ENCODE measurements around the gene MRPS16. TPM values are rescaled to one million over a fixed set of nuclear protein-coding genes. Genes with fewer than 3 reads are reported as not detected.

MRPS16 gene
- total RNA-seq, 2 donors from 2014 or later, result 39.8 to 62.6 TPM

DNA sequence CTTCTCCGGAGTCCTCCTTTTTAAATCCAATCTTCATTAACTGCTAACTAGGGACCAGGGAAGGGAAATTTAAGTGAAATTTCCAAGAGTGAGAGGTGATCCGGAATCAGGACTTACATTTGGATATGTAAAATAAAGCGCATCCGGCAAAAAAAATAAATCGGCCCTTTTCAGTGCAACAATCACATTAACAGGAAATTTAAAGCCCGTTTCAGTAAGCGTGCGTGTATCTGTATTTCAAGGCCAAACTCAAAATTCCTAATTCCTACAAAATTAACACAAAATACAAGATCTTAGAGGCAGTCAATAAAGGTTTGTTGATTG is 6.2 kb downstream of the MRPS16 start:
- Histone ChIP-seq H3K27me3 (no peaks in the 10 kb centered on the region), H3K9me3 (no peaks in the 10 kb centered on the region), H3K36me3 (peaks cover 48% of the 10 kb centered on the region), H3K4me3 (peak overlapping the region; percentile 62 to 92), H3K4me1 (peaks cover 0 to 32% of the 10 kb centered on the region in 2 donors), H3K27ac (peak overlapping the region in 1 of 2 donors; percentile 85)
- DNase-seq (ENCODE audit: low spot score), result no peak
- TF ChIP-seq, protein P1, sequence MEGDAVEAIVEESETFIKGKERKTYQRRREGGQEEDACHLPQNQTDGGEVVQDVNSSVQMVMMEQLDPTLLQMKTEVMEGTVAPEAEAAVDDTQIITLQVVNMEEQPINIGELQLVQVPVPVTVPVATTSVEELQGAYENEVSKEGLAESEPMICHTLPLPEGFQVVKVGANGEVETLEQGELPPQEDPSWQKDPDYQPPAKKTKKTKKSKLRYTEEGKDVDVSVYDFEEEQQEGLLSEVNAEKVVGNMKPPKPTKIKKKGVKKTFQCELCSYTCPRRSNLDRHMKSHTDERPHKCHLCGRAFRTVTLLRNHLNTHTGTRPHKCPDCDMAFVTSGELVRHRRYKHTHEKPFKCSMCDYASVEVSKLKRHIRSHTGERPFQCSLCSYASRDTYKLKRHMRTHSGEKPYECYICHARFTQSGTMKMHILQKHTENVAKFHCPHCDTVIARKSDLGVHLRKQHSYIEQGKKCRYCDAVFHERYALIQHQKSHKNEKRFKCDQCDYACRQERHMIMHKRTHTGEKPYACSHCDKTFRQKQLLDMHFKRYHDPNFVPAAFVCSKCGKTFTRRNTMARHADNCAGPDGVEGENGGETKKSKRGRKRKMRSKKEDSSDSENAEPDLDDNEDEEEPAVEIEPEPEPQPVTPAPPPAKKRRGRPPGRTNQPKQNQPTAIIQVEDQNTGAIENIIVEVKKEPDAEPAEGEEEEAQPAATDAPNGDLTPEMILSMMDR (IDR thresholded peaks at IDR 0.05), result no peak

DNA sequence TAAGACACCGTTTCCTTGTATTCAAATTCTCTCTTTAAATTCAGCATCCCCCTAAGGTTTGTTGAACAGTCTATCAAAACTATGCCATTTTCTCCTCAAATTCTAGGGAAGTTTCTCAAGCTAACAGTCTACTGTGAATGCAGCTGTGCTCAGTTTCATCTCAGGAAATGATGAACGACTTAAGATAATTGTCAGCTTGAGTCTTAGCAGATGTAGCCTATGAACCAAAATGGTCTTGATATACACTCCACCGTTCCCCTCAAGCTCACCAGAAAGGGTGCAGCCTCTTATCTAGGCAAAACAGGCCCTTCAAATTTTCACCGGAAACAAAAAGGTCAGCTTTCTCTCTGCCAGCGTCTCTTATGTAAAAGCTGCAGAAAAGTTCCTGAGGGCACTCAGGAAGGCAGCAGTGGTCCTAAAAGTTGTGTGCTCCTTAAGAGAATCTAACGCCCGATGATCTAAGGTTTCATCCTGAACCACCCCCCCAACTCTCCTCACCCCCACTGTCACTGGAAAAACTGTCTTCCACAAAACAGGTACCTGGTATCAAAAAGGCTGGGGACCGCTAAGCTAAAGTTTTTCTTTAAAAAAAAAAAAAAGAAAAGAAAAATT is 7.5 kb downstream of the MRPS16 start:
- H3K27me3 ChIP-seq, result no peaks in the 10 kb centered on the region
- no peak overlapping the region for H3K27ac ChIP-seq
- TF ChIP-seq, protein P1 (IDR thresholded peaks at IDR 0.05), result no peak
- H3K4me3 ChIP-seq, result no peak overlapping the region
- H3K36me3 ChIP-seq, result peaks cover 52% of the 10 kb centered on the region
- no peak for DNase-seq (ENCODE audit: low spot score)
- peaks cover 0 to 26% of the 10 kb centered on the region in 2 donors for H3K4me1 ChIP-seq
- no peaks in the 10 kb centered on the region for H3K9me3 ChIP-seq

DNA sequence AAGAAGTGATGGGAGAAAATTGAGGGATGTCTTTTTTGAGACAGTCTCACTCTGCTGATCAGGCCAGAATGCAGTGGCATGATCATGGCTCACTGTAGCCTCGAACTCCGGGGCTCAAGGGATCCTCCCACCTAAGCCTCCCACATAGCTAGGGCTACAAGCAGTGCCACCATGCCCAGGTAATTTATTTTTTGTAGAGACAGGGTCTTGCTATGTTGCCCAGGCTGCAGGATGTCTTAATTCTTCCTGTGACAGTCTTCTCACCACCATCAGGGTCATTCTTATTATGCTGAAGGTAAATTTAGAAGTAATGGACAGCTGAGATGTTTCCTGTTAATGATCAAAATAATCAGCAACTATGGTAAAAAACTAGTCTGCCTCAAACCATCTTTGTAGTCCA is 12.5 kb downstream of the MRPS16 start:
- DNase-seq (ENCODE audit: low spot score), result no peak
- Histone ChIP-seq H3K27me3 (no peaks in the 10 kb centered on the region), H3K4me3 (no peak overlapping the region), H3K27ac (no peak overlapping the region), H3K36me3 (peaks cover 61% of the 10 kb centered on the region), H3K9me3 (no peaks in the 10 kb centered on the region), H3K4me1 (peaks cover 0 to 4% of the 10 kb centered on the region in 2 donors)
- TF ChIP-seq, protein P1 (IDR thresholded peaks at IDR 0.05), result no peak

DNA sequence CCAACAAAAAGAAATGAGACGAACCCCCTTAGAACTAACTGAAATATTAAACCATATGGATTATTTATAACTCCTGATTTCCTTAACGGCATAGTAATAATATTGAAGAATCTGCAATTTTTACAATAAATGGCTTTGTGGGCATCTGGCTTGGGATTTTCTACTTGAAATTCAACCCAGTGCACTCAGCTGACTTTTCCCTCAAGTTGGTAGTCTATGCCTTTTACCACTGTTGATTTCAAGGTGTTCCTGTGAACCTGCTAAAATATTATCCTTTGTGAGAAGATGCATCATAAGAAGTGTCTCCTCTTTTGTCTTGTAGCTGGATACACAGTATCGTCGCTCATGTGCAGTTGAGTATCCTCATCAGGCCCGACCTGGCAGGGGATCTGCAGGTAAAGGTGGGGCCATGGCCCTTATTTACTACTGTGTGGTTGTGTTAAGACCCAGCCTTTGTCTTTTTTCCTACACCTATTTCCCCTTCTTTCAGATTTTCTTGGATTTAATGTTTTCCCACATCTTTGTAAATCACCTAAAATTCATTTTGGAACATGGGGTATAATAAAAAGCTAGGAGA is 13.4 kb downstream of the MRPS16 start:
- Histone ChIP-seq H3K36me3 (peaks cover 59% of the 10 kb centered on the region), H3K27ac (no peak overlapping the region), H3K4me3 (no peak overlapping the region), H3K9me3 (no peaks in the 10 kb centered on the region), H3K27me3 (no peaks in the 10 kb centered on the region), H3K4me1 (no peaks in the 10 kb centered on the region)
- no peak for DNase-seq (ENCODE audit: low spot score)
- TF ChIP-seq, protein P1 (IDR thresholded peaks at IDR 0.05), result no peak

DNA sequence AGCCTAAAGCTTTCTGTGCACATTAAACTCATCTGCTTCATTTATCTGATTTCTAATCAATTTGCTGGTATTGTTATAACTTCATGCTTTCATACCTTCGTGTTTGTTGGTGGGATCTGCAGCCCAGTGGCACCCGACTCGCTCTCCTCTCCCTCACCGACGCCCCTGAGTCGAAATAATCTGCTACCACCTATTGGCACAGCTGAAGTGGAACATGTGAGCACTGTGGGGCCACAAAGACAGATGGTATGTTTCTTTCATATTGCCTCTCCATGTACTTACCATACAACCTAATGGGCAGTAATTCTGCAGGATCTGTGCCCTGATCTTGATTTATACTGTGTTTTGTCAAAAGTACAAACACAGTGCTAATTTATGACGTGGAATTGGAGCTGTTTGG is 17.7 kb downstream of the MRPS16 start:
- H3K27me3 ChIP-seq, result no peaks in the 10 kb centered on the region
- H3K27ac ChIP-seq, result peak overlapping the region in 1 of 2 donors; percentile 63
- H3K4me3 ChIP-seq, result no peak overlapping the region
- no peaks in the 10 kb centered on the region for H3K9me3 ChIP-seq
- no peaks in the 10 kb centered on the region for H3K4me1 ChIP-seq
- peaks cover 35% of the 10 kb centered on the region for H3K36me3 ChIP-seq
- TF ChIP-seq, protein P1 (IDR thresholded peaks at IDR 0.05), result no peak
- DNase-seq (ENCODE audit: low spot score), result no peak

DNA sequence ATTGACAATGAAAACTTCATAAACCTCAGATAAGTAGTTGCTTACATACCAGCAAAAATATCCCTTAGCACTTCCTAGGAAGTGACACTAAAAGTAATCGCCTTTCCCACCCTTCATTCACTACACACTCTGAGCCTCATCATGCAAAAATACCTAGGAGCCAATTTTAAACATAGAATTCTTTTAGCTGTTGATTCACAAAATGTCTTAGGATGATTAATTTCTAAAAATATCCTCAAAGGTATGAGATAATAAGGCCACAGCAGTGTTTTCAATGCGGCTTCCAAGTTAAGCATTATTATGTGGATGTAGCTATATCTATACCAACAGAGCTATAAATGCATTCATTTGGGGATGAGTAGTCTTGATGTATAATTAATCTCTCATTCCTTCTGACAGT is 18.6 kb downstream of the MRPS16 start:
- TF ChIP-seq, protein P1 (IDR thresholded peaks at IDR 0.05), result no peak
- Histone ChIP-seq H3K27ac (peak overlapping the region in 1 of 2 donors; percentile 63), H3K9me3 (no peaks in the 10 kb centered on the region), H3K27me3 (no peaks in the 10 kb centered on the region), H3K4me3 (no peak overlapping the region), H3K4me1 (no peaks in the 10 kb centered on the region), H3K36me3 (peaks cover 33% of the 10 kb centered on the region)
- no peak for DNase-seq (ENCODE audit: low spot score)
